Ishikawa (cell line): ENCODE data around the gene JARID2.

Experiments
- CEBPB ChIP-seq: IDR thresholded peaks from 2 replicates; pipeline ENCODE4 v1.6.1; 2012
- EGR1 ChIP-seq: IDR thresholded peaks from 2 replicates; pipeline ENCODE4 v1.6.1; 2012
- EP300 ChIP-seq: IDR thresholded peaks from 2 replicates; pipeline ENCODE4 v1.6.1; 2012; ENCODE audit warnings: borderline replicate concordance
- FOXM1 ChIP-seq: IDR thresholded peaks from 2 replicates; pipeline ENCODE4 v1.6.1; 2012; ENCODE audit warnings: low read depth, borderline replicate concordance
- MAX ChIP-seq: IDR thresholded peaks from 2 replicates; pipeline ENCODE4 v1.6.1; 2012
- RAD21 ChIP-seq: IDR thresholded peaks from 2 replicates; pipeline ENCODE4 v1.6.1; 2012; ENCODE audit warnings: low read depth
- TAF1 ChIP-seq: IDR thresholded peaks from 2 replicates; pipeline ENCODE4 v1.6.1; 2012; ENCODE audit warnings: low read depth, mild to moderate bottlenecking
- TCF12 ChIP-seq: IDR thresholded peaks from 2 replicates; pipeline ENCODE4 v1.6.1; 2012; ENCODE audit warnings: low read depth
- TEAD4 ChIP-seq: IDR thresholded peaks from 2 replicates; pipeline ENCODE4 v1.6.1; 2012
- USF1 ChIP-seq: IDR thresholded peaks from 2 replicates; pipeline ENCODE4 v1.6.1; 2012
- YY1 ChIP-seq: IDR thresholded peaks from 2 replicates; pipeline ENCODE4 v1.6.1; 2012; ENCODE audit warnings: low read depth
- ZBTB7A ChIP-seq: IDR thresholded peaks from 2 replicates; pipeline ENCODE4 v1.6.1; 2012; ENCODE audit warnings: low read depth

- TF ChIP-seq EP300 (no peak), FOXM1 (no peak), MAX (no peak), TCF12 (no peak), YY1 (no peak), RAD21 (no peak), CEBPB (no peak), EGR1 (no peak), ZBTB7A (no peak), USF1 (no peak), TAF1 (no peak), TEAD4 (no peak)
Observed at GRCh38 chr6:15443119-15443830, 197.4 kb downstream of the JARID2 start.
